Measurements from ENCODE around the gene SENP1.

Gene SENP1

GRCh38 chr12:47995981-47996401 lies 109.9 kb downstream of the SENP1 start:
- Histone ChIP-seq H3K27me3 (ENCODE audit: control insufficient read depth, insufficient read depth, low read length) (peaks cover 100% of the 10 kb centered on the region), H3K9ac (ENCODE audit: low read length) (no peak overlapping the region), H3K4me1 (ENCODE audit: control insufficient read depth, insufficient read depth, low read length) (peaks cover 5% of the 10 kb centered on the region), H3K36me3 (ENCODE audit: control insufficient read depth, insufficient read depth, low read length) (no peaks in the 10 kb centered on the region), H3K9me3 (ENCODE audit: control insufficient read depth, insufficient read depth, low read depth, low read length) (no peaks in the 10 kb centered on the region), H3K27ac (ENCODE audit: low read depth, low read length) (no peak overlapping the region), H3K4me3 (ENCODE audit: low read depth, low read length) (no peak overlapping the region)

GRCh38 chr12:47993491-47993890 lies 112.4 kb downstream of the SENP1 start:
- H3K36me3 ChIP-seq (ENCODE audit: control insufficient read depth, insufficient read depth, low read length): no peaks in the 10 kb centered on the region
- H3K9me3 ChIP-seq (ENCODE audit: control insufficient read depth, insufficient read depth, low read depth, low read length): no peaks in the 10 kb centered on the region
- no peak overlapping the region for H3K4me3 ChIP-seq (ENCODE audit: low read depth, low read length)
- peaks cover 100% of the 10 kb centered on the region for H3K27me3 ChIP-seq (ENCODE audit: control insufficient read depth, insufficient read depth, low read length)
- H3K4me1 ChIP-seq (ENCODE audit: control insufficient read depth, insufficient read depth, low read length): peaks cover 3% of the 10 kb centered on the region; the same call in 1 of the 2 replicates
- no peak overlapping the region for H3K9ac ChIP-seq (ENCODE audit: low read length)
- no peak overlapping the region for H3K27ac ChIP-seq (ENCODE audit: low read depth, low read length)

Data from HUES6 (cell line).